Measurements from ENCODE around the gene ARHGAP1.

ARHGAP1 gene

DNA sequence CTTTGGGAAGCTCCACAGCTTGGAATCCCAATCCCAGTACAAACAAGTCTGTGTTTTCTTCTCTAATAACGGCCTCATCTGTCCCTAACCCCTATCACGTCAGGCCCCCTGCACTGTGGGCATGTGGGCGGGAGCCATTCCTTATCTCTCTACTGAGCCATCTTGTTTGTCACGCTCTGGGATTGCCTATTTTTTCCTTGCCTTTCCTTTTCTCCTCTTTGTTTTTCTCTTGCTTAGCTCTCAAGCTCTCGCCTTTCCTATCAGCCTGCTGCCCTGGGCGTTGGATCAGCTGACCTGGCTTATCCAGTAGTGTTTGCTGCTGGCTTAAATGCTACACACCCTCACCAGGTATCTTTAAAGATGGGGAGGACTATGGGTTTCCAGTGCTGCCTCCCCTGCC lies 35.8 kb downstream of the ARHGAP1 start:
- Mint-ChIP-seq H3K36me3 (ENCODE audit: low read depth) (peaks cover 24% of the 10 kb centered on the region), H3K4me3 (no peak overlapping the region), H3K27me3 (no peaks in the 10 kb centered on the region), H3K4me1 (peaks cover under 1% of the 10 kb centered on the region), H3K27ac (no peak overlapping the region), H3K9me3 (no peaks in the 10 kb centered on the region)
- ATAC-seq = no peak
- no peak for DNase-seq

DNA sequence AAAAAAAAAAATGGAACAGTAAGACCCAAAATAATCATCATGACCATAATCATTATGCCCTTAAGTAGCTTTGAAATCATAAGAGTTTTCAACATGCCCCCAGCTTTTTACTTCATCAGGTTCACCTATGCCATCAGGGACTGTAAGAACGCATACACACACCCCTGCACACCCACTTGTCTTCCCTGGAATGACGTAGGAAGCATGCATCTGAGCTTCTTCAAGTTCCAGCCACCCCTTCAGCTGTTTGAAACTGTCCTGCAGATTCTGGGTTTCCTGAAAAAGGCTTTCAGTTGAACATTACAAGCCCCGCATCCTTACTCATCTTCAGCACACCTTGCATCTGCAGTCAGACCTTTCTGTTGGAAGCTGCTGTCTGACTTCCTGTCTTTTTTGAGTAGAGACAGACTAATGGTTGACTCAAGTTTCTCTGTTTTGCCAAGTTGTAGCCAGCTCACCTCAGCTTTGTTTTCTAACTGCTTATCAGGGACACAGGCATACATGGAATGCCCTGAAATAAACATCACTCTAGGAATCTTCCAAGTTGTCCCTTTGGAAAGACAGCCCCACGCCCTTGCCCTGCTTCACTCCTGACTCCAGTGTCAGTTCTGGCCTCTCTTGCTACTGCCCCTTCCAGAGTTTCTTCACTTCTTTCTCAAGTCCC lies 37.0 kb downstream of the ARHGAP1 start:
- Mint-ChIP-seq H3K4me3 (no peak overlapping the region), H3K4me1 (no peaks in the 10 kb centered on the region), H3K27ac (no peak overlapping the region), H3K36me3 (ENCODE audit: low read depth) (peaks cover 19% of the 10 kb centered on the region), H3K27me3 (no peaks in the 10 kb centered on the region), H3K9me3 (no peaks in the 10 kb centered on the region)
- ATAC-seq (no peak), DNase-seq (no peak)

DNA sequence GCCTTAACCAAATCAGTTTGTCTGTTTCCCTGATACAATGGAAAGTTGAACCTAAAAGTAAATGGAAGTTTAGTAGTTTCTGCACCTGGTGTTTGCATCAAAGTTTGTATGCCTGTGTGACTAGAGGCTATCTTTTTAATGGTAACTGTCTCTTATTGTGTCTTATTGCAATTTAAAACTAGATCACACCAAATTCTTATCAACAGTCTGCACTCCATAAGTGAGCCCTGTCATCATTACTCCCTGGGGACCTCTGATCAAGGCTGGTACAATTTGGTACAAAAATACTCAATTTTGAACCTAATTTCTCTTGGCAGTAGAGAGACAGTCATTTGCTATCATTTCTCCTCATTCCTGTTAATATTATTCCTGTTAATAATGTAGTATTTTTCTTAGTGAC lies 38.1 kb downstream of the ARHGAP1 start:
- ATAC-seq (no peak), DNase-seq (no peak)
- Mint-ChIP-seq H3K27me3 (no peaks in the 10 kb centered on the region), H3K4me3 (no peak overlapping the region), H3K27ac (no peak overlapping the region), H3K36me3 (ENCODE audit: low read depth) (peaks cover 24% of the 10 kb centered on the region), H3K9me3 (no peaks in the 10 kb centered on the region), H3K4me1 (no peaks in the 10 kb centered on the region)

DNA sequence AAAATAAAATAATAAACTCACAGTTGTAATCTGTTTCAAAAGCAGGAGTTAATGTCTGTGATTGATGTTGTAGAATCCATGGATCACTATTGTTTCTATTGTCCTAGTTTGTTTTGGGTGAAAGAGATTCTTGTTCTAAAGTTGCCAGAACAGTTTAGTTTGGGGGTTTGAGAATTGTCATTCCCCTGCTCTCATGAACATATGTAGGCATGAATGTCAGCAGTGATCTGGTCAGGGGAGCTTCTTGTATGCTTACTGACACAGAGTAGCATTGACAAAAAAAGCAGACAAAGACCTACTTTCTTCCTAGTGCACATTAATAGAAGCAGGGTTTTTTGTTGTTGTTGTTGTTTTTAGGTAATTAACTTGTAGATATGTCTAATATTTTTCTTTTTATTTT lies 38.6 kb downstream of the ARHGAP1 start:
- H3K27ac Mint-ChIP-seq = no peak overlapping the region
- H3K27me3 Mint-ChIP-seq = no peaks in the 10 kb centered on the region
- H3K4me1 Mint-ChIP-seq = no peaks in the 10 kb centered on the region
- H3K36me3 Mint-ChIP-seq (ENCODE audit: low read depth) = peaks cover 24% of the 10 kb centered on the region
- DNase-seq (no peak), ATAC-seq (no peak)
- no peaks in the 10 kb centered on the region for H3K9me3 Mint-ChIP-seq
- no peak overlapping the region for H3K4me3 Mint-ChIP-seq

DNA sequence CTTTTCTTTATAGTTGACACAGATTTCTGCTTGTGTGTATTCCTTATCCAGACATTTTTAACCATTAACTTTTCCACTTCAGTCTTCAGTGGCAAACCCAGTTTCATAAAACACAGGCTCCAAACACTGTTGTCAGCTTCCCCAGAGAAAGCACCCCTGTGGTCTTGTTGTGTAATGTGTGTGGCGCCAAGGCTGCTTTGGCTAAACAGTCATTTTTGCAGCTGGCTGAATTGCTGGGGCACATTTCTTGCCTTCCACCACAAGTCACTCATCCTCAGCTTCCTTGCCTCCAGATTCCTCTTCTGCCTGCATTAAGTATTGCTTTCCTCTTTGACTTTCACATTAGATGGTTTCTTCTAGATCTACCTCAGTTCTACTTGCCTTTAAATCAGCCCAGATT lies 40.5 kb downstream of the ARHGAP1 start:
- no peaks in the 10 kb centered on the region for H3K27me3 Mint-ChIP-seq
- DNase-seq = no peak
- H3K4me3 Mint-ChIP-seq = no peak overlapping the region
- H3K27ac Mint-ChIP-seq = no peak overlapping the region
- peaks cover 20% of the 10 kb centered on the region for H3K36me3 Mint-ChIP-seq (ENCODE audit: low read depth)
- no peaks in the 10 kb centered on the region for H3K9me3 Mint-ChIP-seq
- ATAC-seq = no peak
- H3K4me1 Mint-ChIP-seq = no peaks in the 10 kb centered on the region

DNA sequence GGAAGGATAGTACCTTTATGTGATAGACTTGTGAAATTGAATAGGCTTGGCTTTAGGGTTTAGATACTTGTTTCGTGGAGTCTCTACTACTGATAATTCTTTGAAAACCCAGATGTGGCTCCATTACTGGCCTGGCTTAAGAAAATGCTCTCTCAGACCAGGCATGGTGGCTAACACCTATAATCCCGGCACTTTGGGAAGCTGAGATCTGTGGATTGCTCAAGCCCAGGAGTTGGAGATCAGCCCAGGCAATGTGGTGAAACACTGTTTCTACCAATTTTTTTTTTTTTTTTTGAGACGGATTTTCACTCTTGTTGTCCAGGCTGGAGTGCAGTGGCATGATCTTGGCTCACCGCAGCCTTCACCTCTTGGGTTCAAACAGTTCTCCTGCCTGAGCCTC lies 42.2 kb downstream of the ARHGAP1 start:
- Mint-ChIP-seq H3K27me3 (no peaks in the 10 kb centered on the region), H3K4me1 (no peaks in the 10 kb centered on the region), H3K36me3 (ENCODE audit: low read depth) (peaks cover 17% of the 10 kb centered on the region), H3K27ac (no peak overlapping the region), H3K9me3 (no peaks in the 10 kb centered on the region), H3K4me3 (no peak overlapping the region)
- DNase-seq (no peak), ATAC-seq (no peak)

DNA sequence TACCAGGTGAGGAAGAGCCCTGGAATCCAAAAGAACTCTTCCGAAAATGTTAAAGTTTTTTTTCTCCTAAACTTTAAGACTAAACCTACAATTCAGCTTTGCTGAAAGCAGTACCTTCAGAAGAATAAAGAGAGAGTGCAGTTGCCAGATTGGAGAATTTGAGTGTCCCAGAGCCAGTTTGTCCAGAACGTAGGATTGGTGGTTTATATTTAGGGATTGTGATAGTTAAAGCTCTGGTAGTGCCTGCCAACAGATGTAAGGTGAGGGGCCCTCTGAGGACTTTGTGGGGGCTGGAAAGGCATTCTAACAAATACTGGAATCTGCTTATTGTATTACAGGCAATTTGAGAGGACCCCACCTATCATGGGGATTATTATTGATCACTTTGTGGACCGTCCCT lies 43.2 kb downstream of the ARHGAP1 start:
- no peaks in the 10 kb centered on the region for H3K4me1 Mint-ChIP-seq
- ATAC-seq = no peak
- no peak overlapping the region for H3K4me3 Mint-ChIP-seq
- no peaks in the 10 kb centered on the region for H3K9me3 Mint-ChIP-seq
- H3K27me3 Mint-ChIP-seq = no peaks in the 10 kb centered on the region
- H3K36me3 Mint-ChIP-seq (ENCODE audit: low read depth) = peaks cover 14% of the 10 kb centered on the region
- no peak overlapping the region for H3K27ac Mint-ChIP-seq
- DNase-seq = no peak

DNA sequence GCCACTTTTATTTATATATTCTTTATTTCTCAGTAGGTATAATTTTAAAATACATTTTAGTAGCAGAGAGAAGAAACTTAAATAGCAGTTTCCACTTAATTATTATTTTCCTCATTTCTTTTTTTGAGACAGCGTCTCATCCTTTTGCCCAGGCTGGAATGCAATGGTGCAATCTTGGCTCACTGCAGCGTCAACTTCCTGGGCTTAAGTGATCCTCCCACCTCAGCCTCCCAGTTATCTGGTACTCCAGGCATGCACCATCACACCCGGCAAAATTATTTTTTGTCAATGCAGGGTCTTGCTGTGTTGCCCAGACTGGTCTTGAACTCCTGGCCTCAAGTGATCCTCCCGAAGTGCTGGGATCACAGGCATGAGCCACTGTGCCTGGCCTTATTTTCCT lies 44.8 kb downstream of the ARHGAP1 start:
- DNase-seq (no peak), ATAC-seq (no peak)
- Mint-ChIP-seq H3K36me3 (ENCODE audit: low read depth) (peaks cover 18% of the 10 kb centered on the region), H3K4me1 (no peaks in the 10 kb centered on the region), H3K4me3 (no peak overlapping the region), H3K27me3 (no peaks in the 10 kb centered on the region), H3K9me3 (no peaks in the 10 kb centered on the region), H3K27ac (no peak overlapping the region)

DNA sequence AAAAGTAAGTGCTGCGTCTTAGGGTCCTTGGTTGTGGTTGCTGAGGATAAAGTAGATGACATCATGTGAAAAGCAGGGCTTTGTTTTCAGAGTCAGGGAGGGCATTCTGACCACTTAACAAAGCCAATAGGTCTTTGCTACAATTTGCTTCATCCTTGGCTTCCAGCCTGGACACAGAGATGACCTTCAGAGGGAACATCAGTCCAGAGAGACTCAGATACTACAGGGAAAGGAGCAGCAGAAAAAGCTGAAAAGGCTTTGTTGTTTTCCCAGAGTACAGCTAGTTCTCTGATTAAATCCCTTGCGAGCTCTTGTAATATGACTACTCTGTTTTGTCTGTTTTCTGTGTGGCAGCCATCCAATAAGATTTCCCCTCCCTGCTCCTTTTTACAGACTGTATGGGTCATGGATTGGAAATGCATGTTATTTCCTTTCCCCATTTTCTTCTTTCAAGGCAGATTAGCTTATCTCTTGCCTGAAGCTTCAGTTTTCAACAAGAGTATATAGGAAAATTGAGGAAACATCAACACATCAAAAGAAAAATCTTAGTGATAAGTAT lies 51.2 kb downstream of the ARHGAP1 start:
- H3K27me3 Mint-ChIP-seq = no peaks in the 10 kb centered on the region
- H3K4me1 Mint-ChIP-seq = no peaks in the 10 kb centered on the region
- peaks cover 21% of the 10 kb centered on the region for H3K36me3 Mint-ChIP-seq (ENCODE audit: low read depth)
- H3K4me3 Mint-ChIP-seq = no peak overlapping the region
- DNase-seq (no peak), ATAC-seq (no peak)
- no peaks in the 10 kb centered on the region for H3K9me3 Mint-ChIP-seq
- no peak overlapping the region for H3K27ac Mint-ChIP-seq

DNA sequence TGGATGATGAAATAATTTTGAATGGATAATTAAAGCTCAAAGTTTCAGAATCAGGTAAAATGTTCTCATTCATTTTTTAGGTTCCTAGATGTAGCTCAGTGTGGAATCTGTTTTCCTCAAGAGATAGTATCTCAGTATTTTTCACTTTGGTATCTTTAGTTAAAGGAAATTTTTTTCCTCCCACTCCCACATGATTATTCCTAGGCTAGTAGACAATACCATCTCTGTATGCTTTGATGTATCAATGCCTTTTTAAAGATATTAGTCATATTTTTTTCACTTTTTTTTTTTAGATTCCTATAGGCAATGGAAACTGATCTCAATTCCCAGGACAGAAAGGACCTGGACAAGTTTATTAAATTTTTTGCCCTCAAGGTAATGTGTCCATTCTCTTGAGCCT lies 56.4 kb downstream of the ARHGAP1 start:
- no peak for ATAC-seq
- peaks cover 22% of the 10 kb centered on the region for H3K36me3 Mint-ChIP-seq (ENCODE audit: low read depth)
- no peak overlapping the region for H3K27ac Mint-ChIP-seq
- no peak for DNase-seq
- H3K4me1 Mint-ChIP-seq = peaks cover 10% of the 10 kb centered on the region
- no peak overlapping the region for H3K4me3 Mint-ChIP-seq
- H3K9me3 Mint-ChIP-seq = no peaks in the 10 kb centered on the region
- no peaks in the 10 kb centered on the region for H3K27me3 Mint-ChIP-seq

DNA sequence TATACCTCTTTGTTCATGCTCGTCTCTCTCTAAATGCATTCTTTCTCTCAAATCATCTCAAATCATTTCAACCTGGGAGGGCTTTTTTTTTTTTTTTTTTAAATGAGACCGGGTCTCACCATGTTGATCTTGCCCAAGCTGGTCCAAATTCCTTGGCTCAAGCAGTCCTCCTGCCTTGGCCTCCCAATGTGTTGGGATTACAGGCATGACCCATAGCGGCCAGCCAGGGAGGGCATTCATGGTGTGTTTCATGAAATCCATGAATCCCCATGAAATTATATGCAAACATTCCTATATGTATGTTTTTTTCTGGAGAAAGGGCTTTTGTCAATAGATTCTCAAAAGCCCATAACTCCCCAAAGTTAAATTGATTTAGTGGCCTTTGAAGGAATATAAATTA lies 56.9 kb downstream of the ARHGAP1 start:
- Mint-ChIP-seq H3K27me3 (no peaks in the 10 kb centered on the region), H3K4me3 (no peak overlapping the region), H3K27ac (no peak overlapping the region), H3K36me3 (ENCODE audit: low read depth) (peaks cover 21% of the 10 kb centered on the region), H3K4me1 (peaks cover 10% of the 10 kb centered on the region), H3K9me3 (no peaks in the 10 kb centered on the region)
- ATAC-seq = no peak
- DNase-seq = no peak

DNA sequence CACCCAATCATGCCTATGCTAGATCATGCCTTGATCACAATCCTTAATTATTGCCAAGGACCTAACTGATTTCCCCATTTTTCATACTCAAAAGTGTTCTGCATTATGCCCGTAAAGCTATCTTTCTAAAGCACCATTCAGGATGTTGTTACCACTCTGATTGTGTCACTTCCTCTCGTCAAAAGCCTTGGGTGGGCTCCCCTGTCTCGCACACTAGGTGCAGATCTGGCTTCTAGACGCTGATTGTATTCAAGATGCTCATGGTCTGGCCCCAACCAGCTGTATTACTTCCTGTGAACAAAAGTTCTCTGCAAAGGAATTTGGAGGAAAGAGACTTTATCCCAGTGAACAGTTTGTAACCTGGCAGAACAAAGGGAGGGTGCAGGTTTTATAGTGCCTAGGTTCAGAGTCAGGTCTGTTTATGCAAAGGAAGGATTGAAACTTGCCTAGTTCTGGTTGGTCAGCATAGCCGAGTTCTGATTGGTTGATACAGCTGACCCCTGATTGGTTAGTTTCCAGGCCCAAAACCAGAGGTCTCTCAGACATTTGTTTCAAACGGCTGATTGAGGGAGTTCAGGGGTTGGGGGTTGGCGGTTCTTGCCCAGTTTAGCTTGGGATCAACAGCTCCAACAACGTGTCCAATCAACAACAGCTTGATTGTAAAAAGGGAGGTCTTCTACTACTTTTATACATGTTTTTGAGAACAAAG lies 57.6 kb downstream of the ARHGAP1 start:
- Mint-ChIP-seq H3K4me1 (peaks cover 10% of the 10 kb centered on the region), H3K4me3 (no peak overlapping the region), H3K27ac (no peak overlapping the region), H3K27me3 (no peaks in the 10 kb centered on the region), H3K9me3 (no peaks in the 10 kb centered on the region), H3K36me3 (ENCODE audit: low read depth) (peaks cover 24% of the 10 kb centered on the region)
- DNase-seq (no peak), ATAC-seq (no peak)

DNA sequence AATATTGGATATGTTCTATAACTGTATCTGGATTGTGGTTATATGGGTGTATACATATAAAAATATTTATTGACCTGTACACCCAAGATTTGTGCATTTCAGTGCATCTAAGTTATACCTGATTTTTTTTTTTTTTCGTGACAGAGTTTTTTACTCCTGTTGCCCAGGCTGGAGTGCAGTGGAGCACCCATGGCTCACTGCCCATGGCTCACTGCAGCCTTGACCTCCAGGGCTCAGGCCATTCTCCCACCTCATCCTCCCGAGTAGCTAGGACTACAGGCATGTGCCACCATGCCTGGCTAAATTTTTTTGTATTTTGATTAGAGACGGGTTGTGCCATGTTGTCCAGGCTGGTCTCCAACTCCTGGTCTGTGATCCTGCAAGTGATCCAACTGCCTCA lies 58.8 kb downstream of the ARHGAP1 start:
- DNase-seq = no peak
- Mint-ChIP-seq H3K27ac (no peak overlapping the region), H3K4me3 (no peak overlapping the region), H3K9me3 (no peaks in the 10 kb centered on the region), H3K36me3 (ENCODE audit: low read depth) (peaks cover 24% of the 10 kb centered on the region), H3K27me3 (no peaks in the 10 kb centered on the region), H3K4me1 (peaks cover 10% of the 10 kb centered on the region)
- ATAC-seq = no peak

DNA sequence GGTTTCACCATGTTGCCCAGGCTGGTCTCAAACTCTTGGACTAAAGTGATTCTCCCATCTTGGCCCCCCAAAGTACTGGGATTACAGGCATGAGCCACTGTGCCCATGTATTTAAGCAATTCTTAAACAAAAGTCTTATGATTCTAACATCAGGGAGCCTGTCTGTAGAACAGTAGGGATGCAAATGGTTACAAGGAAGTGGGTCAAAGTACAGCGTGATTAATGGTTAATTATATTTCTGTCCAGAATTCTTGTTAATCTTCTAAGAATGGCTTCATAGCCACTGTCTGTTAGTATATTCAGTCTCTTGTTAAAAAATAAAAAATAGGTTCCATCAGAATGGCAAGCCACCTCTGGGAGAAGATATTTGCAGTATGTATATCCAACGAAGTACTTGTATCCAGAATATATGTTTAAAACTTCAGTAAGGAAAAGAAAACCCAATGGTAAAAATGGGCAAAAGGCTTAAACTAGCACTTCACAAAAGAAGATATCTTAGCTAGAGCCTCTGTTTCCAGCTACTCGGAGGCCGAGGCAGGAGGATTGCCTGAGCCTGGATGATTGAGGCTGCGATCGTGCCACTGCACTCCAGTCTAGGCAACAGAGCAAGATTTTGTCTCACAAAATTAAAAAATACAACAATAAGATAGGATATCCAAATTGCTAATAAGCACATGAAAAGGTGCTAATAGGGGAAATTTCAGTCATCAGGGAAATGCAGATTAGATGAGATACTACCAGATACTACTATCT lies 60.2 kb downstream of the ARHGAP1 start:
- no peak overlapping the region for H3K27ac Mint-ChIP-seq
- DNase-seq = no peak
- no peaks in the 10 kb centered on the region for H3K27me3 Mint-ChIP-seq
- no peak for ATAC-seq
- peaks cover 10% of the 10 kb centered on the region for H3K4me1 Mint-ChIP-seq
- H3K4me3 Mint-ChIP-seq = no peak overlapping the region
- H3K9me3 Mint-ChIP-seq = no peaks in the 10 kb centered on the region
- H3K36me3 Mint-ChIP-seq (ENCODE audit: low read depth) = peaks cover 20% of the 10 kb centered on the region
